ENCODE measurements around the gene CAPN2.

The CAPN2 gene

GRCh38 chr1:223708651-223709268, 3.6 kb upstream of the CAPN2 start (continued):
- TF ChIP-seq EGR2 (tag by site-specific recombination; IDR thresholded peaks at IDR 0.05; ENCODE audit: low read depth) (no peak), ZNF366 (tag by site-specific recombination; conservative IDR thresholded peaks at IDR 0.05) (peak; percentile 97), ZFP37 (tag by site-specific recombination; IDR thresholded peaks at IDR 0.05) (no peak), ZNF514 (tag by site-specific recombination; IDR thresholded peaks at IDR 0.05) (no peak), ZNF324 (tag by site-specific recombination; IDR thresholded peaks at IDR 0.05) (no peak), PRDM1 (tag by site-specific recombination; IDR thresholded peaks at IDR 0.05) (peak; percentile 99)

GRCh38 chr1:223709598-223709997, 2.7 kb upstream of the CAPN2 start:
- TF ChIP-seq ZNF555 (tag by site-specific recombination; conservative IDR thresholded peaks at IDR 0.05) (no peak), ZNF600 (tag by site-specific recombination; IDR thresholded peaks at IDR 0.05) (peak; percentile 73), ZNF433 (tag by site-specific recombination; IDR thresholded peaks at IDR 0.05; ENCODE audit: low read depth) (no peak), KLF9 (tag by site-specific recombination; IDR thresholded peaks at IDR 0.05; ENCODE audit: low read depth) (no peak), GLIS1 (tag by site-specific recombination; IDR thresholded peaks at IDR 0.05) (no peak)
- TF ChIP-seq, protein P1, sequence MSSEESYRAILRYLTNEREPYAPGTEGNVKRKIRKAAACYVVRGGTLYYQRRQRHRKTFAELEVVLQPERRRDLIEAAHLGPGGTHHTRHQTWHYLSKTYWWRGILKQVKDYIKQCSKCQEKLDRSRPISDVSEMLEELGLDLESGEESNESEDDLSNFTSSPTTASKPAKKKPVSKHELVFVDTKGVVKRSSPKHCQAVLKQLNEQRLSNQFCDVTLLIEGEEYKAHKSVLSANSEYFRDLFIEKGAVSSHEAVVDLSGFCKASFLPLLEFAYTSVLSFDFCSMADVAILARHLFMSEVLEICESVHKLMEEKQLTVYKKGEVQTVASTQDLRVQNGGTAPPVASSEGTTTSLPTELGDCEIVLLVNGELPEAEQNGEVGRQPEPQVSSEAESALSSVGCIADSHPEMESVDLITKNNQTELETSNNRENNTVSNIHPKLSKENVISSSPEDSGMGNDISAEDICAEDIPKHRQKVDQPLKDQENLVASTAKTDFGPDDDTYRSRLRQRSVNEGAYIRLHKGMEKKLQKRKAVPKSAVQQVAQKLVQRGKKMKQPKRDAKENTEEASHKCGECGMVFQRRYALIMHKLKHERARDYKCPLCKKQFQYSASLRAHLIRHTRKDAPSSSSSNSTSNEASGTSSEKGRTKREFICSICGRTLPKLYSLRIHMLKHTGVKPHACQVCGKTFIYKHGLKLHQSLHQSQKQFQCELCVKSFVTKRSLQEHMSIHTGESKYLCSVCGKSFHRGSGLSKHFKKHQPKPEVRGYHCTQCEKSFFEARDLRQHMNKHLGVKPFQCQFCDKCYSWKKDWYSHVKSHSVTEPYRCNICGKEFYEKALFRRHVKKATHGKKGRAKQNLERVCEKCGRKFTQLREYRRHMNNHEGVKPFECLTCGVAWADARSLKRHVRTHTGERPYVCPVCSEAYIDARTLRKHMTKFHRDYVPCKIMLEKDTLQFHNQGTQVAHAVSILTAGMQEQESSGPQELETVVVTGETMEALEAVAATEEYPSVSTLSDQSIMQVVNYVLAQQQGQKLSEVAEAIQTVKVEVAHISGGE (tag by site-specific recombination; conservative IDR thresholded peaks at IDR 0.05; ENCODE audit: low read depth): no peak
- TF ChIP-seq, protein P2, sequence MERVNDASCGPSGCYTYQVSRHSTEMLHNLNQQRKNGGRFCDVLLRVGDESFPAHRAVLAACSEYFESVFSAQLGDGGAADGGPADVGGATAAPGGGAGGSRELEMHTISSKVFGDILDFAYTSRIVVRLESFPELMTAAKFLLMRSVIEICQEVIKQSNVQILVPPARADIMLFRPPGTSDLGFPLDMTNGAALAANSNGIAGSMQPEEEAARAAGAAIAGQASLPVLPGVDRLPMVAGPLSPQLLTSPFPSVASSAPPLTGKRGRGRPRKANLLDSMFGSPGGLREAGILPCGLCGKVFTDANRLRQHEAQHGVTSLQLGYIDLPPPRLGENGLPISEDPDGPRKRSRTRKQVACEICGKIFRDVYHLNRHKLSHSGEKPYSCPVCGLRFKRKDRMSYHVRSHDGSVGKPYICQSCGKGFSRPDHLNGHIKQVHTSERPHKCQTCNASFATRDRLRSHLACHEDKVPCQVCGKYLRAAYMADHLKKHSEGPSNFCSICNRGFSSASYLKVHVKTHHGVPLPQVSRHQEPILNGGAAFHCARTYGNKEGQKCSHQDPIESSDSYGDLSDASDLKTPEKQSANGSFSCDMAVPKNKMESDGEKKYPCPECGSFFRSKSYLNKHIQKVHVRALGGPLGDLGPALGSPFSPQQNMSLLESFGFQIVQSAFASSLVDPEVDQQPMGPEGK (tag by site-specific recombination; IDR thresholded peaks at IDR 0.05): no peak
- TF ChIP-seq, protein P3, sequence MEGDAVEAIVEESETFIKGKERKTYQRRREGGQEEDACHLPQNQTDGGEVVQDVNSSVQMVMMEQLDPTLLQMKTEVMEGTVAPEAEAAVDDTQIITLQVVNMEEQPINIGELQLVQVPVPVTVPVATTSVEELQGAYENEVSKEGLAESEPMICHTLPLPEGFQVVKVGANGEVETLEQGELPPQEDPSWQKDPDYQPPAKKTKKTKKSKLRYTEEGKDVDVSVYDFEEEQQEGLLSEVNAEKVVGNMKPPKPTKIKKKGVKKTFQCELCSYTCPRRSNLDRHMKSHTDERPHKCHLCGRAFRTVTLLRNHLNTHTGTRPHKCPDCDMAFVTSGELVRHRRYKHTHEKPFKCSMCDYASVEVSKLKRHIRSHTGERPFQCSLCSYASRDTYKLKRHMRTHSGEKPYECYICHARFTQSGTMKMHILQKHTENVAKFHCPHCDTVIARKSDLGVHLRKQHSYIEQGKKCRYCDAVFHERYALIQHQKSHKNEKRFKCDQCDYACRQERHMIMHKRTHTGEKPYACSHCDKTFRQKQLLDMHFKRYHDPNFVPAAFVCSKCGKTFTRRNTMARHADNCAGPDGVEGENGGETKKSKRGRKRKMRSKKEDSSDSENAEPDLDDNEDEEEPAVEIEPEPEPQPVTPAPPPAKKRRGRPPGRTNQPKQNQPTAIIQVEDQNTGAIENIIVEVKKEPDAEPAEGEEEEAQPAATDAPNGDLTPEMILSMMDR (tag by site-specific recombination; IDR thresholded peaks at IDR 0.05): peak; percentile 27; the same call in 1 of the 2 replicates
- Histone ChIP-seq H3K36me3 (ENCODE audit: control insufficient read depth in 2 of 2, insufficient read depth in 1 of 2, low read length in 2 of 2) (no peaks in the 10 kb centered on the region), H3K27ac (ENCODE audit: extremely low read depth, low read depth, low read length) (no peak overlapping the region; the same call in 1 of the 2 replicates), H3K4me1 (ENCODE audit: control insufficient read depth, insufficient read depth, low read length) (peaks cover 57% of the 10 kb centered on the region), H3K9me3 (ENCODE audit: control insufficient read depth, insufficient read depth, low read depth, low read length) (no peaks in the 10 kb centered on the region), H3K4me3 (ENCODE audit: low read depth, low read length) (no peak overlapping the region)
- POLR2A ChIA-PET: interaction anchor here (0.8 kb wide), 1 partner anchor 21 kb away, joined by 3 read pairs; no protein-coding TSS in a partner anchor
- CTCF ChIA-PET: interaction anchor here (0.5 to 3.2 kb wide), 4 partner anchors 14 to 98 kb away, joined by 3 to 16 read pairs (median 4); no protein-coding TSS in a partner anchor

All from HEK293 (cell line).